ENCODE measurements around the gene CCDC192.
"Not testable (repeated sequence)": the region's sequence is repeated elsewhere in the genome, so short reads cannot be mapped to it uniquely, and the experiment has no call there.

The CCDC192 gene

DNA sequence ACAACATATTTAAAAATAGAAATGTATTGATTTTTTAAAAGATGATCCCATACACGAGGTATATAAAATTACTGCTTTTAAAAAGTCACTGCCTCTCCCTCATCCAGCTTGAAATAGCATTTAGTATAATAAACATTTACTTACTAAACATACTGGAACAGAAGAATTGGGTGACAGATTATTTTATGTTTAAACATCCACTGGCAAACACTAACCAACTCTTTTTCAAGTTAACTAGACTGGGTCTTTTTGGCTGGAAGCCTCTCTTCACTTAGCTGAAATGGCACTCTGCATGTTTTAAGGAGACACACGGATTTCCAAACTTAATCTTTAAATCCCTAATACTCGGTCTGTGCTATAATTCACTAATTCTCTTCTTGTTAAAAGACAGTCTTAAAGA, 35.3 kb upstream of the CCDC192 start:
- Histone ChIP-seq H3K9me3 (ENCODE audit: insufficient read depth, low read depth, low read length) (no peaks in the 10 kb centered on the region), H3K9ac (ENCODE audit: low read depth, low read length, poor library complexity, severe bottlenecking) (no peak overlapping the region), H3K4me1 (ENCODE audit: insufficient read depth, low read length, poor library complexity, severe bottlenecking) (no peaks in the 10 kb centered on the region), H3K36me3 (ENCODE audit: insufficient read depth, low read length) (no peaks in the 10 kb centered on the region), H3K79me2 (ENCODE audit: insufficient read depth, low read length) (no peaks in the 10 kb centered on the region), H3K9me2 (replicated peaks; ENCODE audit: low read depth, low read length) (no peaks in the 10 kb centered on the region), H3K27me3 (ENCODE audit: insufficient read depth, low read length, poor library complexity, severe bottlenecking) (no peaks in the 10 kb centered on the region), H4K20me1 (ENCODE audit: insufficient read depth, low read length, poor library complexity, severe bottlenecking) (no peaks in the 10 kb centered on the region), H2AFZ (ENCODE audit: low read length) (no peak overlapping the region), H3F3A (ENCODE audit: low read depth) (no peaks in the 10 kb centered on the region), H3K4me3 (ENCODE audit: low read length, poor library complexity, severe bottlenecking) (no peak overlapping the region), H3K4me2 (ENCODE audit: low read depth, low read length, poor library complexity, severe bottlenecking) (no peak overlapping the region)
- TF ChIP-seq, protein P1, sequence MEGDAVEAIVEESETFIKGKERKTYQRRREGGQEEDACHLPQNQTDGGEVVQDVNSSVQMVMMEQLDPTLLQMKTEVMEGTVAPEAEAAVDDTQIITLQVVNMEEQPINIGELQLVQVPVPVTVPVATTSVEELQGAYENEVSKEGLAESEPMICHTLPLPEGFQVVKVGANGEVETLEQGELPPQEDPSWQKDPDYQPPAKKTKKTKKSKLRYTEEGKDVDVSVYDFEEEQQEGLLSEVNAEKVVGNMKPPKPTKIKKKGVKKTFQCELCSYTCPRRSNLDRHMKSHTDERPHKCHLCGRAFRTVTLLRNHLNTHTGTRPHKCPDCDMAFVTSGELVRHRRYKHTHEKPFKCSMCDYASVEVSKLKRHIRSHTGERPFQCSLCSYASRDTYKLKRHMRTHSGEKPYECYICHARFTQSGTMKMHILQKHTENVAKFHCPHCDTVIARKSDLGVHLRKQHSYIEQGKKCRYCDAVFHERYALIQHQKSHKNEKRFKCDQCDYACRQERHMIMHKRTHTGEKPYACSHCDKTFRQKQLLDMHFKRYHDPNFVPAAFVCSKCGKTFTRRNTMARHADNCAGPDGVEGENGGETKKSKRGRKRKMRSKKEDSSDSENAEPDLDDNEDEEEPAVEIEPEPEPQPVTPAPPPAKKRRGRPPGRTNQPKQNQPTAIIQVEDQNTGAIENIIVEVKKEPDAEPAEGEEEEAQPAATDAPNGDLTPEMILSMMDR (conservative IDR thresholded peaks at IDR 0.05; ENCODE audit: low read length): no peak
- TF ChIP-seq EZH2phosphoT487 (IDR thresholded peaks at IDR 0.05; ENCODE audit: borderline replicate concordance): no peak

DNA sequence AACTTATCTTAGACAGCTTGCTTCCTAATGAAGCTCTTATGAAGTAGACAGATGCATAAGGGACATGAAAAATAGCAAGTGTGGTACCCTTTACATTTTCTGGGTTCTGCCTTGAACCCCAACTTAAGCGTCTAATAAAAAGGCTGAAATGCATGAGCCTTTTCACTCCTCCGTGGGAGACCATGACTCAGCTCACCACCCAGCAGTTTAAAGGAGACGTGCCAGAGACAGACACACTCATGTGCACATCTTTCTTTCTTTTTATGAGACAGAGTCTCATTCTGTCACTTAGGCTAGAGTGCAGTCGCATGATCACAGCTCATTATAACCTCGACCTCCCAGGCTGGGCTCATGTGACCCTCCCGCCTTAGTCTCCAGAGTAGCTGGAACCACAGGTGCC, 32.0 kb upstream of the CCDC192 start:
- Histone ChIP-seq H3F3A (ENCODE audit: low read depth) (no peaks in the 10 kb centered on the region), H3K9me3 (ENCODE audit: insufficient read depth, low read depth, low read length) (no peaks in the 10 kb centered on the region), H3K4me3 (ENCODE audit: low read length, poor library complexity, severe bottlenecking) (no peak overlapping the region), H3K79me2 (ENCODE audit: insufficient read depth, low read length) (no peaks in the 10 kb centered on the region), H4K20me1 (ENCODE audit: insufficient read depth, low read length, poor library complexity, severe bottlenecking) (no peaks in the 10 kb centered on the region), H3K27me3 (ENCODE audit: insufficient read depth, low read length, poor library complexity, severe bottlenecking) (no peaks in the 10 kb centered on the region), H3K4me1 (ENCODE audit: insufficient read depth, low read length, poor library complexity, severe bottlenecking) (no peaks in the 10 kb centered on the region), H3K36me3 (ENCODE audit: insufficient read depth, low read length) (no peaks in the 10 kb centered on the region), H3K4me2 (ENCODE audit: low read depth, low read length, poor library complexity, severe bottlenecking) (no peak overlapping the region), H3K9ac (ENCODE audit: low read depth, low read length, poor library complexity, severe bottlenecking) (no peak overlapping the region), H3K9me2 (replicated peaks; ENCODE audit: low read depth, low read length) (no peaks in the 10 kb centered on the region), H2AFZ (ENCODE audit: low read length) (no peak overlapping the region)
- TF ChIP-seq, protein P1 (conservative IDR thresholded peaks at IDR 0.05; ENCODE audit: low read length): no peak
- TF ChIP-seq EZH2phosphoT487 (IDR thresholded peaks at IDR 0.05; ENCODE audit: borderline replicate concordance): no peak

DNA sequence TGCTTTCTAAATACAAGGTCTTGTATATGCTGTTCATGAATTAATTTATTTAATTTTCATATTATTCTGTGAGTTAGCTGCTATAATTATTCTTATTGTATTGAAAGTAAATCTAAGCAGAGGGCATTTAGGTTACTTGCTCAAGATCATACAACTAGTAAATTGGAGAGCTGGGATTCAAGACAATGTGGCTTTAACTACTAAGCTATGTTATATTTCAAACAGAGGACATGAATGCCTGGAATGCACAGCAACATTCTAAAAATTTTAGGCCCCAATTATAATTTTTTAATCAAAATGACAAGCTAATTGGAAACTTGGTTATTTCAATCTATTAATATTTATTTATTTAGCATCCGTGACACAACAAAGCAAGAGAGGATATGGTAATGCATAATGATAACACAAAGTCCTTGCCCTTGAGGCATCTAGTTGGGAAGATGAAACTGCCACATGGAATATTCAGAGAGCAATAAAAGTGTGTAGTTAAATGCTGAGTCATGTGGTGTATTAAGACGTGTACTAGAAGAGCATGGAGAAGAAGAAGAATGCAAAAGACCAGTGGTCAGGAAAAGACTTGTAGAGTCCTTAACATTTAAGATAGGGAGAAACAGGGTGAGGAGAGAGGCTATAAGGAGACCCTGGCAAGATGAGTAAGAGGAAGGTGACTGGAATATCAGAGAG, 29.9 kb upstream of the CCDC192 start:
- Histone ChIP-seq H3K4me2 (ENCODE audit: low read depth, low read length, poor library complexity, severe bottlenecking) (no peak overlapping the region), H4K20me1 (ENCODE audit: insufficient read depth, low read length, poor library complexity, severe bottlenecking) (no peaks in the 10 kb centered on the region), H3K36me3 (ENCODE audit: insufficient read depth, low read length) (no peaks in the 10 kb centered on the region), H3K27me3 (ENCODE audit: insufficient read depth, low read length, poor library complexity, severe bottlenecking) (no peaks in the 10 kb centered on the region), H3K9me2 (replicated peaks; ENCODE audit: low read depth, low read length) (no peaks in the 10 kb centered on the region), H2AFZ (ENCODE audit: low read length) (no peak overlapping the region), H3F3A (ENCODE audit: low read depth) (no peaks in the 10 kb centered on the region), H3K79me2 (ENCODE audit: insufficient read depth, low read length) (no peaks in the 10 kb centered on the region), H3K4me3 (ENCODE audit: low read length, poor library complexity, severe bottlenecking) (no peak overlapping the region), H3K4me1 (ENCODE audit: insufficient read depth, low read length, poor library complexity, severe bottlenecking) (no peaks in the 10 kb centered on the region), H3K9me3 (ENCODE audit: insufficient read depth, low read depth, low read length) (no peaks in the 10 kb centered on the region), H3K9ac (ENCODE audit: low read depth, low read length, poor library complexity, severe bottlenecking) (no peak overlapping the region)
- TF ChIP-seq EZH2phosphoT487 (IDR thresholded peaks at IDR 0.05; ENCODE audit: borderline replicate concordance): no peak
- TF ChIP-seq, protein P1 (conservative IDR thresholded peaks at IDR 0.05; ENCODE audit: low read length): no peak

DNA sequence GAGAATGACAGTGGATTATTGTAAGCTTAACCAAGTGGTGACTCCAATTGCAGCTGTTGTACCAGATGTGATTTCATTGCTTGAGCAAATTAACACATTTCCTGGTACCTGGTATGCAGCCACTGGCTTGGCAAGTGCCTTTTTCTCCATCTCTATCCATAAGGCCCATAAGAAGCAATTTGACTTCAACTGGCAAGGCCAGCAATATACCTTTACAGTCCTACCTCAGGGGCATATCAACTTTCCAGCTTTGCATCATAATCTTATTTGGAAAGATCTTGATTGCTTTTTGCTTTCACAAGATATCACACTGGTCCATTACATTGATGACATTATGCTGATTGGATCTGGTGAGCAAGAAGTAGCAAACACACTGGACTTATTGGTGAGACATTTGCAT, 26.2 kb upstream of the CCDC192 start:
- H4K20me1 ChIP-seq (ENCODE audit: insufficient read depth, low read length, poor library complexity, severe bottlenecking); H3K9me3 ChIP-seq (ENCODE audit: insufficient read depth, low read depth, low read length); H3K36me3 ChIP-seq (ENCODE audit: insufficient read depth, low read length); H3K9me2 ChIP-seq (replicated peaks; ENCODE audit: low read depth, low read length); H3K9ac ChIP-seq (ENCODE audit: low read depth, low read length, poor library complexity, severe bottlenecking); H3F3A ChIP-seq (ENCODE audit: low read depth); H3K79me2 ChIP-seq (ENCODE audit: insufficient read depth, low read length); H3K4me3 ChIP-seq (ENCODE audit: low read length, poor library complexity, severe bottlenecking); H3K4me2 ChIP-seq (ENCODE audit: low read depth, low read length, poor library complexity, severe bottlenecking); H2AFZ ChIP-seq (ENCODE audit: low read length); H3K27me3 ChIP-seq (ENCODE audit: insufficient read depth, low read length, poor library complexity, severe bottlenecking); H3K4me1 ChIP-seq (ENCODE audit: insufficient read depth, low read length, poor library complexity, severe bottlenecking): not testable (repeated sequence)

DNA sequence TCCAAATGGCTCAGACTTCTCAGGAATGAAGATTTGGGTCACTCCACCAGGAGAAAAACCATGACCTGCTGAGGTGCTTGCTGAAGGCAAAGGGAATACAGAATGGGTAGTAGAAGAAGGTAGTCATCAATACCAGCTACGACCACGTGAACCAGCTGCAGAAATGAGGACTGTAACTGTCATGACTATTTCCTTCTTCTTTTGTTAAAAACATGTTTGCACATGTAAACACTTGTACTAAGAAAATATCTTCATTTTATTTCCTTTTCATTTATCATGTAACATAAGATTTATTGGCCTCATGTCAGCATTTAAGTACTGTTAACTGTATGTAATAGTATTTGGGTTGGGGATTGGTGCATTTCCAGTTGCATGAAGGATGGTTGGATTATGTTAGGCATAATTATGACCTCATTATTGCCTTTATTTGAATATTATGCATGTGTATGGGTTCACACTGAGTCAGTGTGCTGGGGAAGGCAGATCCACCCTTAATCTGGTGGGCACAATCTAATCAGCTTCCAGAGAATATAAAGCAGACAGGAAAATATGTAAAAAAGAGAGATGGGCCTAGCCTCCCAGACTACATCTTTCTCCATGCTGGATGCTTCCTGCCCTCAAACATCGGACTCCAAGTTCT, 23.4 kb upstream of the CCDC192 start:
- H4K20me1 ChIP-seq (ENCODE audit: insufficient read depth, low read length, poor library complexity, severe bottlenecking); H3K9me3 ChIP-seq (ENCODE audit: insufficient read depth, low read depth, low read length); H3K79me2 ChIP-seq (ENCODE audit: insufficient read depth, low read length); H3K4me3 ChIP-seq (ENCODE audit: low read length, poor library complexity, severe bottlenecking); H3K9ac ChIP-seq (ENCODE audit: low read depth, low read length, poor library complexity, severe bottlenecking); H3K4me2 ChIP-seq (ENCODE audit: low read depth, low read length, poor library complexity, severe bottlenecking); H2AFZ ChIP-seq (ENCODE audit: low read length); H3K36me3 ChIP-seq (ENCODE audit: insufficient read depth, low read length); H3K27me3 ChIP-seq (ENCODE audit: insufficient read depth, low read length, poor library complexity, severe bottlenecking); H3F3A ChIP-seq (ENCODE audit: low read depth); H3K9me2 ChIP-seq (replicated peaks; ENCODE audit: low read depth, low read length); H3K4me1 ChIP-seq (ENCODE audit: insufficient read depth, low read length, poor library complexity, severe bottlenecking): not testable (repeated sequence)

Measured in Loucy (cell line).